Amygdala (tissue), 56 donors: ENCODE measurements around the gene FUT8.
A peak's percentile ranks its signal among the peaks of the same experiment; 100 is the strongest.

Experiments used
- DNase-seq, 56 donors: peaks; one replicate each; lab custom pipeline; 2025; lab: John Stamatoyannopoulos, UW

FUT8 gene

GRCh38 chr14:65750906-65751305, 338.4 kb downstream of the FUT8 start:
- no peak for DNase-seq

GRCh38 chr14:65751510-65751909, 339.0 kb downstream of the FUT8 start:
- no peak for DNase-seq

- no peak for DNase-seq
Observed at GRCh38 chr14:65753061-65753460, 340.5 kb downstream of the FUT8 start.

GRCh38 chr14:65755331-65755730, 342.8 kb downstream of the FUT8 start:
- DNase-seq: no peak

GRCh38 chr14:65756880-65757279, 344.4 kb downstream of the FUT8 start:
- DNase-seq: no peak

- no peak for DNase-seq
Observed at GRCh38 chr14:65769151-65769550, 356.6 kb downstream of the FUT8 start.

GRCh38 chr14:65770681-65771080, 358.2 kb downstream of the FUT8 start:
- no peak for DNase-seq

GRCh38 chr14:65771271-65771670, 358.7 kb downstream of the FUT8 start:
- DNase-seq: no peak

- DNase-seq: no peak
Observed at GRCh38 chr14:65772466-65772865, 359.9 kb downstream of the FUT8 start.

- DNase-seq: no peak
Observed at GRCh38 chr14:65772921-65773574, 360.5 kb downstream of the FUT8 start.

- DNase-seq: no peak
Observed at GRCh38 chr14:65774041-65774440, 361.5 kb downstream of the FUT8 start.

- DNase-seq: no peak
Observed at GRCh38 chr14:65776193-65776852, 363.8 kb downstream of the FUT8 start.

- DNase-seq: no peak
Observed at GRCh38 chr14:65780566-65780965, 368.0 kb downstream of the FUT8 start.

- no peak for DNase-seq
Observed at GRCh38 chr14:65783101-65783500, 370.6 kb downstream of the FUT8 start.

- DNase-seq: no peak
Observed at GRCh38 chr14:65783576-65783975, 371.0 kb downstream of the FUT8 start.

- DNase-seq: no peak
Observed at GRCh38 chr14:65784574-65784973, 372.0 kb downstream of the FUT8 start.

GRCh38 chr14:65787461-65787860, 374.9 kb downstream of the FUT8 start:
- no peak for DNase-seq

- DNase-seq: no peak
Observed at GRCh38 chr14:65788876-65789275, 376.3 kb downstream of the FUT8 start.

GRCh38 chr14:65789363-65789762, 376.8 kb downstream of the FUT8 start:
- no peak for DNase-seq

- DNase-seq: no peak
Observed at GRCh38 chr14:65790172-65790815, 377.8 kb downstream of the FUT8 start.

- DNase-seq: peak in 2 of 56 donors; percentile 3 to 5
Observed at GRCh38 chr14:65791191-65791981, 378.9 kb downstream of the FUT8 start.
